Measurements from ENCODE around the gene EXOC3L1. TPM values are rescaled to one million over a fixed set of nuclear protein-coding genes. Genes with fewer than 3 reads are reported as not detected.

EXOC3L1 gene
- total and polyA plus RNA-seq, 2 of the 13 experiments (the other 11 are each of a cell fraction or from before 2014, with no cell fraction given) = 0.12 TPM; not detected in 1

DNA sequence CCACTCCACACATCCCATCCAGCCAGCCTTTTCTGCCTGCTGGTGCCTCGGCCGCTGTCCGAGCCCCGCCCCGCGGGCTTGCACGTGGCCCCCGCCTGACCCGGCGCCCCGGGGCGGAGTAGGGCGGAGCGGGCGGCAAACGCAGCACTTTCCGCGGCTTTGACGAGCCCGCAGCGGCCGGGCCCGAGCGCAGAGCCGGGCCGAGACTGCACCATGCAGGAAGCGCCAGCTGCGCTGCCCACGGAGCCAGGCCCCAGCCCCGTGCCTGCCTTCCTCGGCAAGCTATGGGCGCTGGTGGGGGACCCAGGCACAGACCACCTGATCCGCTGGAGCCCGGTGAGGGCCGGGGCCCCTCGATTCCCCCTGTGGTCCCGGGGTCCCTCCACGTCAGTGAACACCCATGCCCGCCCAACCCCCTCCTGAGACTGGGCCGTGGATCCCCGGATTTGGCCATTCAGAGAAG, 25.3 kb downstream of the EXOC3L1 start, which contains the start of gene HSF4 (continued):
- TF ChIP-seq FOXO4 (CRISPR knock-in tag; conservative IDR thresholded peaks at IDR 0.05) (no peak), ZNF552 (CRISPR knock-in tag; IDR thresholded peaks at IDR 0.05; ENCODE audit: borderline replicate concordance) (peak; percentile 75; the same call in 1 of the 2 replicates), ZNF792 (CRISPR knock-in tag; IDR thresholded peaks at IDR 0.05) (peak; percentile 91), DNMT3B (CRISPR knock-in tag; conservative IDR thresholded peaks at IDR 0.05) (no peak), SALL1 (CRISPR knock-in tag; IDR thresholded peaks at IDR 0.05) (peak; percentile 94), GTF2F1 (IDR thresholded peaks at IDR 0.05; ENCODE audit: low read length) (no peak), CHD2 (IDR thresholded peaks at IDR 0.05; ENCODE audit: low read depth, low read length) (no peak), SNAPC2 (CRISPR knock-in tag; IDR thresholded peaks at IDR 0.05) (peak; percentile 68), GABPB1 (CRISPR knock-in tag; IDR thresholded peaks at IDR 0.05) (peak; percentile 74), ZSCAN22 (CRISPR knock-in tag; IDR thresholded peaks at IDR 0.05) (no peak), ZNF784 (CRISPR knock-in tag; IDR thresholded peaks at IDR 0.05; ENCODE audit: borderline replicate concordance) (peak; percentile 94; the same call in 1 of the 2 replicates), ZNF343 (CRISPR knock-in tag; IDR thresholded peaks at IDR 0.05) (no peak), ZNF383 (CRISPR knock-in tag; IDR thresholded peaks at IDR 0.05; ENCODE audit: borderline replicate concordance) (no peak), ZNF780A (CRISPR knock-in tag; IDR thresholded peaks at IDR 0.05) (no peak), PLRG1 (conservative IDR thresholded peaks at IDR 0.05) (no peak), TCF7L2 (IDR thresholded peaks at IDR 0.05; ENCODE audit: low read depth, low read length) (no peak), POLR2AphosphoS5 (IDR thresholded peaks at IDR 0.05; ENCODE audit: low read depth, low read length) (no peak), NFE2L1 (CRISPR knock-in tag; IDR thresholded peaks at IDR 0.05; ENCODE audit: borderline replicate concordance) (no peak), ISL2 (CRISPR knock-in tag; IDR thresholded peaks at IDR 0.05) (peak; percentile 76; the same call in 1 of the 2 replicates), AKAP8 (CRISPR knock-in tag; IDR thresholded peaks at IDR 0.05) (peak; percentile 97)
- TF ChIP-seq, protein P1, sequence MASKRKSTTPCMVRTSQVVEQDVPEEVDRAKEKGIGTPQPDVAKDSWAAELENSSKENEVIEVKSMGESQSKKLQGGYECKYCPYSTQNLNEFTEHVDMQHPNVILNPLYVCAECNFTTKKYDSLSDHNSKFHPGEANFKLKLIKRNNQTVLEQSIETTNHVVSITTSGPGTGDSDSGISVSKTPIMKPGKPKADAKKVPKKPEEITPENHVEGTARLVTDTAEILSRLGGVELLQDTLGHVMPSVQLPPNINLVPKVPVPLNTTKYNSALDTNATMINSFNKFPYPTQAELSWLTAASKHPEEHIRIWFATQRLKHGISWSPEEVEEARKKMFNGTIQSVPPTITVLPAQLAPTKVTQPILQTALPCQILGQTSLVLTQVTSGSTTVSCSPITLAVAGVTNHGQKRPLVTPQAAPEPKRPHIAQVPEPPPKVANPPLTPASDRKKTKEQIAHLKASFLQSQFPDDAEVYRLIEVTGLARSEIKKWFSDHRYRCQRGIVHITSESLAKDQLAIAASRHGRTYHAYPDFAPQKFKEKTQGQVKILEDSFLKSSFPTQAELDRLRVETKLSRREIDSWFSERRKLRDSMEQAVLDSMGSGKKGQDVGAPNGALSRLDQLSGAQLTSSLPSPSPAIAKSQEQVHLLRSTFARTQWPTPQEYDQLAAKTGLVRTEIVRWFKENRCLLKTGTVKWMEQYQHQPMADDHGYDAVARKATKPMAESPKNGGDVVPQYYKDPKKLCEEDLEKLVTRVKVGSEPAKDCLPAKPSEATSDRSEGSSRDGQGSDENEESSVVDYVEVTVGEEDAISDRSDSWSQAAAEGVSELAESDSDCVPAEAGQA (IDR thresholded peaks at IDR 0.05; ENCODE audit: low read depth) = peak; percentile 57; the same call in 1 of the 2 replicates
- TF ChIP-seq, protein P1 (CRISPR knock-in tag; IDR thresholded peaks at IDR 0.05; ENCODE audit: borderline replicate concordance) = peak; percentile 76; the same call in 1 of the 2 replicates

Data from HepG2 (cell line).